ENCODE data around the gene ADAMTSL5.

DNA sequence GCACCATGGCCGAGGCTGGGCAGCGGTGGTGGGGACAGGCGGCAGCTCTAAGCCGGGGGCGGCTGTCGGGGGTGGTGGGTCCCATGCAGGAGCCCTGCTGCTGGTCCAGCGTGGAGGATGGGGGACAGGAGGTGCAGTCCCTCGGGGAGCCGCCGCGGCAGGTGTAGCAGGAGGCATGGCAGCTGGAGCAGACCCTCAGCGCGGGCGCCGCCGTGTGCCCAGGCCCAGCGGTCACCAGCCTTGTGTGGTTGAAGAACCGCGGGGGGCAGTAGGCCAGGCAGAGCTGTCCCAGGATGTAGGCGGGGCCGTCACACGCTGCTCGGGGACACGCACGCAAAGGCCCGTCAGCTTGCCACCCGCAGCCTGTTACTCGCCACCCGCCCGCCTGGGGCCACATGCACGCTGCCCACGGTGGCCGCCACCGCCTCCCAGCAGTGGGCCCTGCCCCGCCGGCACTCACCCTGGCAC, 30.9 kb downstream of the ADAMTSL5 start:
- no peak for TF ChIP-seq POLR2AphosphoS5 (IDR thresholded peaks at IDR 0.05; ENCODE audit: low read depth, low read length)
- no peak for TF ChIP-seq POLR2A (IDR thresholded peaks at IDR 0.05; ENCODE audit: low read depth, low read length)
